HuH-7 (cell line): Measurements from ENCODE around the gene PPP2R2B.

Experiments used
- DNase-seq: peaks from one replicate; pipeline ENCODE4 v3.0.0; 2011; ENCODE audit warnings: low spot score

PPP2R2B gene

DNA sequence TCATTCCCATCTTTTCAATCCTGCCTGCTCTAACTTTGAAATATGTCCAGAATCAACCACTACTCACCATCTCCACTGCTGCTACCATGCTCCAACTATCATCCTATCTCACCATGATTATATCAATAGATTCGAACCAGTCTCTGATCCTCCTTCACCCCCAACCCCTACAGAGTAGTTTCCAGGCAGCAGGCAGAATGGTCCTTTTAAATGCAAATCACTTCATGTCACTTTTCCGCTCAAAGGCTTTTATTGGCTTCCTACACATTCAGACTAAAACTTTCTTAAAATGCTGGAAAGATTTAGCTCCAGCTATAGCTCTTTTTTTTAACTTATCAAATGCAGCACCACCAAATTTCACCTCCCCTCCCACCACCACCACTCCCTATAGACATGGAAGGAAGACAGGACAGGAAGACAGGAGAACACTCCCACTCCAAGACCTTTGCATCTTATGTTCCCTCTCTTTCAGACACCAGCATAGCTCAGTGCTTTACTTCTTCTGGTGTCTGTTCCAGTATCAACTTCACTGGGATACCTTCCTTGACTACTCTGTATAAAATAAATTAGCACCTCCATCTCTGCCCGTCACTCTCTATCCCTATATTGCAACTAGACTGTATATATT lies 9.9 kb upstream of the PPP2R2B start:
- no peak for DNase-seq

DNA sequence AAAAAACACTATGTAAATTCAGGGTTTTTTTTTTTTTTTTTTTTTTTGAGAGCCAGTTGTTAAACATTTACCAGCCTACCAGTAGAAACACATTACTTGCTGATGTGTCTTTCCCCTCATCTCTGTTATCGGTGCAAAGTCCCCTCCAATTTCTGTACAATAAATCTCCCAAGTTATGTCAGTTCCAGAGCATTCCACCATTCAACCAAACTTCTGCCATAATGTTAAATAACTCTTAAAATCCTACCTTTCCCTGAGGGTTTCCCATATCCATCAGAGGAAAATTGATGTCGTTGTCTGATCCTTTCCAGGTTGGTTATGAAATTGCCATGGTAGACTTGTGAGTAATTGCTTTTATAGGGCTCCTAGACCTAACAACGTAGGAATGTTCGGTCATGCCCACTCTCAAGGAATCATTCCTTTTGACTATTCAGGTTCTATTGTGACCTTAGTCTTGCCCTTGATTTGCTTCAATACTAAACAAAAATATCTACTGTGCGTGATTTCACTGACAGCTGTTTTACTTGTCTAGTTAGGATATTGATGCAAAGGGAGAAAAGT lies 5.6 kb upstream of the PPP2R2B start:
- DNase-seq: no peak

DNA sequence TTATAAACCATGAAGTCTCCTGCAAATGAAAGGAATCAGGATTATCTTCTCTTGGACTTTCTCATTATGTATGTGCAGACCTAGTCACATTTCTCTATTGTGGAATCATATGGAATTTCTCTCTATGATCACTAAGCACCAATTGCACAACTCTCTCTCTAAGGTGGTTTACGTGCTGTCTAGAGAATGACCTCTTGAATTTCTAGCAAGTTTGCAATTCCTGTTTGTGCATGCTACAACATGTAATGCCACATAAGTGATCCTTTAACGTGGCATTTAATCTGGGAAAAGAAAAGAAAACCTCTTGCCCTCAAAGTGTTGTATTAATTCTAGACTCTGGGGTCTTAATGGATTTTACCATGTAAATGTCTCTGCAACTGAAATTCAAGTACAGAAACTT lies 5.0 kb upstream of the PPP2R2B start:
- DNase-seq: no peak

DNA sequence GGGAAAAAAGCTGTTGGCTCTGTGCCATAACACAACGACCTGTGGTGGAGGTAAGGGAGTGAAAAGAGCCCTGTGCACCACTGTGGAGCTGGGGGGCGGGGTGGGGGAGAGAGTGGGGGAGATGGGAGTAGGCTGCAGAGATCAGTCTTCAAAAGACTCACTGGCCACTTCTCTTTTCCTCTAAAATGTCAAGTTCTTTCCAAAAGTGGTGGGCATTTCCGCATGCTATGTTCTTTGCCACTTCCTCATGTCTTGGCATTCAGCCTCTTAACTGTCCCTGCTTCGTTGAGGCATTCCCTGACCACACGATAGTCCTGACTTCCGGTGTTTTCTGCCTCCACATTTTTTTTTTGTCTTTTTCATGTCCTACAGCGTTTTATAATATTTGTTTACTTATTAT lies 2.4 kb upstream of the PPP2R2B start:
- no peak for DNase-seq

DNA sequence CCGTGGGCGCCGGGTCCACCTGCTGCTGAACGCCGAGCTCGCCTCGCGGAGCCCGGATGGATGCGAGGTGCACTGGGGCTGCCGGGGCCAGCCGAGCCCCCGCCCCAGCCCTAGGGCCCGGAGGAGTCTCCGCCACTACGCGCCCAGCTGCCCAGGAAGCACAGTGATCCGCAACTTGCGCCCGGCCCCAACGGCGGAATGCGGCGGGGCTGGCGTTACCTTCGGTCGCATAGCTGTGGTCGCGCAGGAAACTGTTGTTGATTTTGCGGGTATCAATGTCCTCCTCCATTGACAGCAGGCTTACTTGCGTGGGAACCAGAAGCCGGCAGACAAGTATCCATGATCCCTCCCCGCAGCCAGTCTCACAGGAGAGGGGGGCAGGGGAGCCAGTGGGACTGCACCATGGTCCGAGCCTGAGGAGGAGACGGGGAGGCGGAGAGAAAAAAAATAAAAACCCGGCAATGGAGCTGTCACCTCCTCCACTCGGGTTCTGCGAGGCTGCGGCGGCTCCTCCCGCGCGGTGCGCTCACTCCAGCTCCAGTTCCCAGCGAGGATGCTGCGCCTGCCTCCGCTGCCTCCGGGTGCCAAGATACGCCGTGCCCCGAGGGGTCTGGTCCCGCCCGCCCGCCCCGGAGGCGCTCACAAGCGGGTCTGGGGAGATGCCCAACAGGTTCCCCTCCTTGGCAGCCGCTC lies 628 bp downstream of the PPP2R2B start:
- no peak for DNase-seq

DNA sequence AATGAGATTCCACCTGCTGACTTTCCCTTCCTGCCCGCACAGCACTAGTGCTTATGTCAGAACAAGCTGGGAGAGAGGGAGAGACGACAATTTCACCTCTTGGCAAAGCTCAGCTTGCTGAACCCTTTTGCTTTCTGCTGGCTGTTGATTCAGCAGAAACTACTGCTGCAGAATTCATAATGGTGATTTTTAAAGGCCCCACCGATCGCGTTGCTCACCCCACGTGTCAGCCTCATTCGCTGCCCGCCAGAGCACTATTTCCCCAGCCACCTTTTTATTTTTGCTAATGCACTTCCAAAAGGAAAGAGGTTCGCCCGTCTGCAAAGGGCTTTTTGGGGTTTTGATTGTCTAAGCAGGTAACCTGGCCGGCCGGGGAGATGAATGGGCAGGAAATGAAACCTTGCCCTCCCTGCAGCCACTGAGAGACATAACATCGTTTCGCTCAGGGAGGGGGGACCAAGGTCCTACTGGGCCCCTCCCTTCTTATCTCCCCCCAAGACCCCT lies 1.3 kb downstream of the PPP2R2B start:
- DNase-seq: no peak

DNA sequence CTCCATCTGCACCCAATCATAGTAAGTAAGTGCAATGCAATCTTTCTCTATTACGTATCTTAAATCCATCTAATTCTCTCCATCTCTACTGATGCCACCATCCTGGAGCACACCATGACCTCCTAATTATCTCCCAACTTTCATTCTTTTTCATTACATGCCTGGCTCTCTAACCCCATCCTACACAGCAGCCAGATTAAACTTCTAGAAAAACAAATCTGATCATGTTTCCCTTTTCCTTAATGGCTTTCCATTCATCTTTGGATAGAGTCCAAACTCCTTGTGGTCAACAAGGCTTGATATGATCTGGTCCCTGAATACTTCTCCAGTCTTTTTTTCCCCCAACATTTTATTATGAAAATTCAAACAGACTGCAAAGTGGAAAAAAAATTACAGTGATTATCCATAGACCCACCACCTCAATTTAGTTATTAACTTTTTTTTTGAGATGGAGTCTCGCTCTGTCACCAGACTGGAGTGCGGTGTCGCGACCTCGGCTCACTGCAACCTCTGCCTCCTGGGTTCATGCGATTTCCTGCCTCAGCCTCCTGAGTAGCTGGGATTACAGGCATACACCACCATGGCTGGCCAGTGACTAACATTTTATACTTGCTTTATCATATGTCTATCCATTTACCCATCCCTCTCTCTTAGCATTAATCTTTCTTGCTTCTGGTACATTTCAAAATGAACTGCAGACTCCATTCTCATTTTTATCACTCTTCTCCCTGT lies 5.2 kb downstream of the PPP2R2B start:
- no peak for DNase-seq

DNA sequence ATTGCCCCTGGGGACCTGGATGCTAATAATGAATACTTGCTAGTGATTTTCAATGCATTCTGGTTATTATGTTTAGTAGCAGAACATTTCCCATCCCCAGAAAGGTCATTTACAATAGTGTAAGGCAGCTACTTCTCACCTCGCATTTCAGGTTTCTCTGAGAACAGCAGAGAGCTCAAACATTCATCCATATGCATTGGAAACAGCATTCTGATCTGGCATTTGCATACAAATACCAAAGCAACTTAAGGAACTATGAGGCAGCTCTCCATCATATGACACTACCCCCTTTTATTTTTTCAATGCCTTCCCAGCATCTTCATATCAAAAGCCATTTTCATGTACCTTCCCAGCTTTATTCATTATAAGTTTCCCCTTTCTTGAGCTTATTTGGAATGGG lies 6.4 kb downstream of the PPP2R2B start:
- DNase-seq: no peak

DNA sequence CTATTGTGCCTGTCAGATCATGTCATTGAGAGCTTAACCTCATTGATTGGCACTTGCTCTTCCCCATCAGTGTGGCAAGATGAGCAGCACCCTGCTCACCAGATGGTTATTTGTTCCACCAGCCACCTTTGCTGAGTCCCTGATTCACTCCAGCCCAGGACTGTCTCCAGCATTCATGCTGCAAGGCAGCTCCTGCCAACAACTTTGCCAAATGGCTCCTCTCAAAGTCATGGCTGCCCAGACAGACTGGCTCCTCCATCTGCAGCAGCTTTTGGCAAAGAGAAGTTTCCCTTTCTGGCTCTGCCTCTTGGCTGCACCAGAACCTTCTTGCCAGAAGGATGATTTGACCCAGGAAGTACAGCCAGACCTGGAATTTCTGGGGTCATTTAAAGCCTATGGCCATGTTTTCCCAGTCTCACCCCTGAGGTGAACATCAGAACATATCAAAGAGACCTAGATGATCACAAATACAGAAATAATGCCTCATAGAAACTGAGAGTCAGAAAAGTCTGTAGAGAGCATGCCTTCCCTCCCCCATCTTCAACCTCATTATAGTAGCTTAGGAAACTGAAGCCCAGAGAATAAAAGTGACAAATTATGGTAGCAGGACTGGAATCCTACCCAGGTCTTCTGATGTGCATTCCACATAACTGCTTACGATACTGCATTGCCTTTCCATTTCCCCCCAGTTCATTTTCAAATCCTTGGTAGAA lies 10.4 kb downstream of the PPP2R2B start:
- no peak for DNase-seq

DNA sequence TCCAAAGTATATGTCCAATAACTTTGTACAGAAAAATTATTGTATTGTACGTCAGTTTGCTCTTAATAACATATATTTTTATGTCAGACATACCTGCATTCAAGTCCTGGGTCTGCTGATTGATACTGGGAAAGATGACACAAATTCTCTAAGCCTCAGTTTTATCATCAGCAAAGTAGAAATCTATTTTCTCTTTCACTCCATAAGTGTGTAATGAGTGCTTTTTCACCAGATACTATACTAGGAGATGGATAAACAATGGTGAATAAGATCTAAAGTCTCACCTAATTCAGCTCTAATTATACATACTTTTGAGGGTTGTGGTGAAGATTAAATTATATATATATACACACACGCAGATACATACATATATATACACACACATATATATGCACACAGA lies 12.3 kb downstream of the PPP2R2B start:
- no peak for DNase-seq

DNA sequence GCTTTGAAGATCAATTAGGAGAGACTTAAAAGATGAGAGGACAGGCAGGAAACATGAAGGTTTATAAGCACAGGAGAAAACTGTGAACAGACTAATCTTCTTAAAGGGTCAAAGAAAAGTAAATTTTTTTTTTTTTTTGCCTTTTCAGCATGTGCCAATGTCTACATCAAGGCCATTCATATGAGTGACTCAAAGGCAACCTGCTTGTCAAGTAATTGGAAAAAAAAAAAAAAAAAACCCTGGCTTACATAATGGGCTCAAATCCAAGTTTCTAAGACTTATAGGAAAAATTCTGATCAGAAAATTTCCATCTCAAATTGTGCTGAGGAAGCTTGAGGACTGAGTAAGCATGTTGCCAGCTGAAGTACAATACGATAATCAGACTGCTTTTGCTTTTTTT lies 15.9 kb downstream of the PPP2R2B start:
- no peak for DNase-seq

DNA sequence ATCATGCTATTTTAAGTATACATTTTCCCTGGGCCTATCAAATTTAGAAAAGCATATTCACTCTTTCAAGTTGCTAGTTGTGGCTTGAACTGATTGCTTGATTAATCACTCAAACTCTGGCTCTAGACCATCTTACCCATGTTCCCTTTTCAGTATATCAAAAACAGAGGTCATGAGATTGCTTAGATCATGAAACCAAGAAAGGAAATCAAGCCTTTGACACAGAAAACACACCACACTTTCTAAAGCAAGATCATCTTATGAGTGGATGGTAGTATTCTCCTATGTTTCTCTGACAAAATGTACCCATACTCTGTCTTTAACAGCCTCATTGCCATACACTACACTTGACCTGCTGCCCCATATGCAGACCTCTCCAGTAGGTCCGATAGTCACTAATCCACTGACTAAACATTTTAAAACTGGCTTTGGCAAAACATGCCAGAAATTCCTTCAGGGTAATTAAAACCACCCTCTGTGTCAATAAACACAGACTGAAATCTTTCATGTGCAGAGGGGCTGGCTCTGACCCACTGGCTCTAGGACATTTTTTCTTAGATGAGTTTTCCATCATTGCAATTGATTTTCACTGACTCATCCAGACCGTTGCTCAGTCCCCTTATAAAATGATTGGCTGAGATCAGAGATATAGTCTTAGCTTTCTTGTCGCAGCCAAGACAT lies 18.2 kb downstream of the PPP2R2B start:
- DNase-seq: no peak

DNA sequence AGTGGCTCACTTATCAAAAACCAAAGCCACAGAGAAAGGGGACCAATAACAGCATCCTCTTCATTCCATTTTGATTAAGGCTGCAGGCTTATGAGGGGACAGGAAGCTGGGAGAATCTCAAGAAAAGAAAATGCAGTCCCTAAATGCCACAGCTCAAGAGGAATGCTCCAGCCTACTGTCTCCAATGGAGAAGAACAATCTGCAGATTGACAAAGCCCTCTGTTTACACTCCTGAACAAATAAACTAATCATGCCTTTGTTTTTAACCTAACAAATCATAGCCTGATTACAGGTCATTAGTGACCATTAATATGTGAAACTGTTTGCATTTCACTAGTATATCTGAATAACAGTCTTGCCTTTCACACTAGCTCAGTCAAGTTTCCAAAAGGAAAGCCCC lies 26.5 kb downstream of the PPP2R2B start:
- DNase-seq: no peak

DNA sequence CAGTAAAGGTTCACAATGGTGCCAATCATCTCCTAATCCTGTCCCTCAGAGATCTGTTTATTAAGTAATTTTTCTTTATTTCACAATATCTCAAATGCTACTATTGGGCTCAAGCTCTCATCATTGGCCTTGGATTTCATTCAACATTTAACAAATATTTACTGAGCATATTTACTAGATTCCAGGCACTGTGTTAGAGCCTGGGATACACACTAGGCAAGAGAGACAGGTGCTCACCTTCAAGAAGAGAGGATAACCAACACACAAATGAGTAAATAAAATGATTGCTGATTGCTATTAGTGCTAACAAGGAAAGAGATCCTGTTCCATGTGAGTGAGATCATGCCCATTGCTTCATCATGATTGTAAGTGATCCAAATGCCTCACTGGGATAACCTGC lies 27.4 kb downstream of the PPP2R2B start:
- DNase-seq: no peak

DNA sequence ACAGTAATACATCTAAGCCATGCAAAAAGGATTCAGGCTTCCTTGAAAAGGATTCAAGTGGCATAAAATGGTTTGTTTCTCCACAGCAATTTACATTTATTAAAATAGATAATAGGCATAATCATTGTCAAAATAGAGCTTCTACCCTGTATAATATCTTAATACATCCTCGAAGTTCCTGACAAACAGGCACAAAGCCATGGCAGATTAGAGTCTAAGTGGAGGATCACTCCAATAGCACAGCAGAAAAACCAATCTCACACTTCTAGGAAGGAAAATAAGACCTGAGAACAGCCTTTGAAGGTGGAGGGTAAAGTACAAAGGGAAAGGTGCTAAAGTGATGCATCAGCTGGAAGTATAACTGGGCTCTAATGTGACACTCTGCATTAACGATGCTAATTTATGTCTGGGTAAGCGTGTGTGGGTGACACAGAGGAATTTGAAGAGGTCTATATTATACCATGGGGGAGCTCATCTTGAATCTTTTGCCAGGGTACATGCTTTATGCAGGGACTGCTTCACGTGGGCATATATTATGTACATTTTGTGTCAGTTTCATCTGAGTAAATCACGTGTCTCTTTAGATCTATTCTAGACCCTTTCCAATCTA lies 28.8 kb downstream of the PPP2R2B start:
- no peak for DNase-seq

DNA sequence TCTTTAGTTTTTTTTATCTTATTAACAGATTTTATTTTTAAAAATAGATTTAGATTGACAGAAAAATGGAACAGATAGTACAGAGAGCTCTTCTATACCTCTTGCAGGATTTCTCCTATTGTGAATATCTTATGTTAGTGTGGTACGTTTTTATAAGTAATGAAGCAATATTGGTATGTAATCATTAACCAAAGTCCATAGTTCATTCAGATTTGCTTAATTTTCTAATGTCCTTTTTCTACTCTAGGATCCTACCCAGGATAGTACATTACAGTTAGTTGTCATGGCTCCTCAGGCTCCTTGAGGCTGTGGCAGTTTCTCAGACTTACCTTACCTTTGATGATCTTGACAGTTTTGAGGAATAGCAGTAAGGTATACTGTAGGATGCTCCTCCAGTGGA lies 30.4 kb downstream of the PPP2R2B start:
- DNase-seq: no peak

DNA sequence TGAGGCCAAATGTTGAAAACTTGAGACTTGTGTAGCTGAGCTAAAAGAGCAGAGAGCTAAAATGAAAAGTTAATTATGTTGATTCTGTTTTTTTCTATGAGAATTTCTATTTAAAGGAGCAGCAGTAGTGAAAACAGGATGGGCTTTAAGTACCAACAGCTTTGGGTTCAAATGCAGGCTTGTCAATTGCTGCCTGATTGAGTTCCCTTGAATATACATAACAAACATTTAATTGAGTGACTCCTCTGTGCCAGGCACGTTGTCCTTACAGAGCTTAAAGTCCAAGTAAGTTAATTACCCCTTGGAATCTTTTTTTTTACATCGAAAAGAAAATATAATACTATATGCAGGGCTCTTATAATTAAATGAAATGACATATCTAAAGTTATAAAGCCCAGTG lies 38.5 kb downstream of the PPP2R2B start:
- no peak for DNase-seq

DNA sequence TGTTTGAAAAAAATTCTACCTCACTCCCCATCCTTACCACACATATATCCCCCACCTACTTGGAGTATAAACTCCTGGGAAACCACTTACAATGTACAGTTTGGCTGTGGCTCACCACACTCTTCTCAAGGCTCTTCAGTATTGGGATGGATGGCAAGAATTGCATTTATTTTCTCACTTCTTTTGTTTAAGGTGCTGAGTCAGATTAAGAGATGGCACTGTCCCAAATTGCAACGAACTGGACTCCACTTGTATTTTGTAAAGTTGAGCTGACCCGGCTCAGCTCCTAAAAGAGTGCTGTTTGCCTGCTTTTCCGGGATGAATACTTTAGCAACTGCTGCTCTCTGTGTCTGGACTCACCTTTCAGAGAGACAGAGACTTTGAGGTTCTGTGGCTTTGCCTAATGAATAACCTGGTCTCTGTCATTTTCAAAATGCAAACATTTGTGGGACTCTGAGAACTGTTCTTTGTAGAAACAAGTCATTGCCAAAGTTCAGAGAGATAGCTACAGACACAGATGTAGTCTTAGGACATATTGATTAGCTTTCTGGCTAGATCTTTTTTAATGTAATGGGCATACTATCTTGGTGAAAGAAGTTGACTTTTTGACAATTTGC lies 42.2 kb downstream of the PPP2R2B start:
- no peak for DNase-seq

DNA sequence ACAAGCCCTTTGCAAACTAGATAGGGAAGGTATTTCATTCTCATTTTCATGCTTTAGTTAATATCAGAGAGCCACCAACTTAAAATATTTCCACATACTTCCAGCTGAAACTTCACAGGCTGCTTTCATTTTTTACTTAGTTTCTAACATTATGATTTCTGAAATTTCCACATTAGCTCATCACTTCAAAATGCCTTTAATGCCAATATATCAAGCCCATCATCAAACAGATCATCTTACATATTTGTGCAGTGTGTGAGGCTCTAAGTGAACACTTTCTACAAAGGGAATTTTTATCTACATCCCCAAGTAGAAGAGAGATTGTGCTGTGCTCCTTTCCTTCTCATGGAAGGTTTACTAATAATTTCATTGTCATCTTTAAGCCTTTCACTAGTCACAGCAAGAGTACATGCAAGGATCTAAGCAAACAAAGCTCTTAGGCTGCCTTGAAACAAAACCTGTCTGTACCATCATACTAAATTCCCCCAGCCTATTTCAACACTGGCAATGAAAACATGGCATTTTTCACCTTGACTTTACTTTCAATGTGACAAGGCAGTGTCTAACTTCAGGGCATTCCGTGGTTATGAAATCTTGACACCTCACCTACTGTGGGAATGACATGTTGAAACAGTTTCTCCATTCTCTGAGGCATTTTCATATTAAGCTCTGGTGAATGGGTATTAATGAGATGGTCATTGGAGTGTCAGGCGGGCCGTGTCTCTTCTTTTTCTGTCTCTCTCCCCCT lies 45.4 kb downstream of the PPP2R2B start:
- no peak for DNase-seq

DNA sequence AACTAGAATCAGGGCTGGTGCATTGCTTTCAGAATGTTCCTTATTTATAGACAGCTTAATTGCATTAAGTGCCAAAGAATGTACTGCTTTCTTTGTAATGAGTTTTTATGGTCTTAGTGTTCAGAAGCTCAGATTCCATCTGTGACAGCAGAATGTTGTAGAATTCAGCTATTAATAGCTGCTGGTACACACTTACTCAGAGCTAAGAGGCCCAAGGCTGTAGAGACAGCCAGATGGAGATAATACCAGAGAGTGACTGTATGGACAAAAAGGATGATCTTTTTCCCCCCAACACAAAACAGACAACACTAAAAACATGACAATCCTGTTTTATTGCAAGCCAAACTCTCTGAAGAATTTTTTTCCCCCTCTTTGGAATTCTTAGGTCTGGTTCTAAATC lies 50.2 kb downstream of the PPP2R2B start:
- DNase-seq: no peak
